ENCODE measurements around the gene PCMTD2. TPM values are rescaled to one million over a fixed set of nuclear protein-coding genes. Genes with fewer than 3 reads are reported as not detected.

PCMTD2 gene
- total and polyA plus RNA-seq, 3 experiments from 2014 or later, result 36.8 to 58.8 (median 37.4) TPM

DNA sequence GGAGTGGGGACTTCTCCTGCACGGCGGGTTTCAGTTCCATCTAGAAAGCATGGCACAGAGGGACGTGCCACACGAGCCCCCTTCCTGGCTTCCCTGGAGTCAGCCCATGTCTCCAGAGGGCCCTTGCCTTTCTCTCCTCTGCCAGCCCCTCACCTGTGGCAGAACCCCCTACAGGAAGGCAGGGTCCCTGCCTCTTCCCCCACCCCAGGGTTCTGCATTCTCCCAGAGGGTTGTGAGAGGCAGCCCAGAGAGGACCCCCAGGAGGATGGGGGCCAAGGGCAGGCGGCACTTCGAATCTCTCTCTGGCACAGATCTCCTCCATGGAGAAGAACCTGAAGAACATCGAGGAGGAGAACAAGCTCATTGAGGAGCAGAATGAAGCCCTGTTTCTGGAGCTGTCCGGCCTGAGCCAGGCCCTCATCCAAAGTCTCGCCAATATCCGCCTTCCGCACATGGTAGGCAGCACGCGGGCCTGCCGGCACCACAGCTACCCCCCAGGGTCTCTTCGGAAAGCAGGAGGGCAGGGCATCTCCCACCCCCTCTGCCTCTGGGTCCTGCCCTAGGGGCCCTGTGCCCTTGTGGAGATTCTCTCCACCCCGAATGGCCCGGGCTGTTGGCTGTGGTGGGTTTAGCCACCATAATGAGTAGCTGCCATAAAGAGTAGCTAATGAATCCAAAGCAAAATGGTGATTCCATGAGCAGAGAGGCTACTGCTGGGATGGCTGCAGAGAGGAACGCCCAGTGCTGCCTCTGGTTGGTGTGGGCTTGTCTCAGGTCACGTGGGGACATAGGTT, 15.9 kb upstream of the PCMTD2 start:
- Mint-ChIP-seq H3K27ac (no peak overlapping the region), H3K36me3 (no peaks in the 10 kb centered on the region), H3K27me3 (peaks cover 11 to 12% of the 10 kb centered on the region in 2 donors), H3K4me1 (no peaks in the 10 kb centered on the region), H3K4me3 (no peak overlapping the region), H3K9me3 (no peaks in the 10 kb centered on the region)
- Histone ChIP-seq H3K36me3 (ENCODE audit: insufficient read depth, low read length) (no peaks in the 10 kb centered on the region), H3K4me3 (ENCODE audit: low read length) (no peak overlapping the region), H3K4me1 (ENCODE audit: insufficient read depth, low read length) (no peaks in the 10 kb centered on the region), H3K27me3 (ENCODE audit: insufficient read depth, low read length, poor library complexity, severe bottlenecking) (no peaks in the 10 kb centered on the region), H3K9me3 (ENCODE audit: low read length) (no peaks in the 10 kb centered on the region), H3K27ac (ENCODE audit: low read depth, low read length) (no peak overlapping the region)
- no peak for DNase-seq
- ChIA-PET CTCF (no interaction called here), POLR2A (no interaction called here)

DNA sequence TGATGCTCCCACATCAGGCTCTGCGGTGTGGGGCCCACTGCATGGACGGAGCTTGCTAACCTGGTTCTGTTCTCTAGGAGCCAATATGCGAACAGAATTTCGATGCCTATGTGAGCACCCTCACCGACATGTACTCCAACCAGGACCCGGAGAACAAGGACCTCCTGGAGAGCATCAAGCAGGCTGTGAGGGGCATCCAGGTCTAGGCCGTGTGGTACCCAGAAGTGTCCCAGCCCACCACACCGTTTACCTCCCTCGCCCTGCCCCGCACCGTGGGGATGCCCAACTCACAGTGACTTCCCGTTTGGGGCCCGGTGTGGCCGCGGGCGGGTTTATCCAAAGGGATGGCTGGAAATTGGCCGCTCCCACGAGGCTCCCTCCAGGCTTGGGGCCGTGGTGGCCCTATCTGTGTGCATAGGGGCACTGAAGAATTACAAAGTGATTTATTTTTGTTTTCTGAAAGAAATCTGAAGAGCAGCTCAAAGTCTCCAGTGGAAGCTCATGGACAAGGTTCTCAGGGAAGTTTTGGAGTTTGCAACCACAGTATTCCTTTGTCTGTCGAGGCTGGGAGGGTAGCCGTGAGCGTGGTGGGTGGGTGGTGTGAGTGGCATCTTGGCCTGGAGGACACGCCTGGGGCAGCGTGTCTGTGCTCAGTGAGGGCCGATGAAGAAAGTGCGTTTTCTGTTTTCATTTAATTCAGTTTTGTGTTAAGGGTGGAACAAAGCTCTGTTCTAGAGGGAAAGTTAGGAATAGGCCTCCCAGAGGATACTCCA, 15.1 kb upstream of the PCMTD2 start:
- H3K4me1 Mint-ChIP-seq, result peaks cover 0 to 4% (median 0%) of the 10 kb centered on the region in 3 donors
- H3K27me3 ChIP-seq (ENCODE audit: insufficient read depth, low read length, poor library complexity, severe bottlenecking), result no peaks in the 10 kb centered on the region
- no peak overlapping the region for H3K4me3 Mint-ChIP-seq
- POLR2A ChIA-PET, result no interaction called here
- H3K36me3 Mint-ChIP-seq, result no peaks in the 10 kb centered on the region
- no peak overlapping the region for H3K27ac ChIP-seq (ENCODE audit: low read depth, low read length)
- DNase-seq, result no peak
- peaks cover 11 to 16% of the 10 kb centered on the region in 2 donors for H3K27me3 Mint-ChIP-seq
- no peaks in the 10 kb centered on the region for H3K36me3 ChIP-seq (ENCODE audit: insufficient read depth, low read length)
- no peaks in the 10 kb centered on the region for H3K9me3 ChIP-seq (ENCODE audit: low read length)
- H3K4me1 ChIP-seq (ENCODE audit: insufficient read depth, low read length), result no peaks in the 10 kb centered on the region
- H3K27ac Mint-ChIP-seq, result no peak overlapping the region
- CTCF ChIA-PET, result no interaction called here
- no peak overlapping the region for H3K4me3 ChIP-seq (ENCODE audit: low read length)
- H3K9me3 Mint-ChIP-seq, result no peaks in the 10 kb centered on the region

DNA sequence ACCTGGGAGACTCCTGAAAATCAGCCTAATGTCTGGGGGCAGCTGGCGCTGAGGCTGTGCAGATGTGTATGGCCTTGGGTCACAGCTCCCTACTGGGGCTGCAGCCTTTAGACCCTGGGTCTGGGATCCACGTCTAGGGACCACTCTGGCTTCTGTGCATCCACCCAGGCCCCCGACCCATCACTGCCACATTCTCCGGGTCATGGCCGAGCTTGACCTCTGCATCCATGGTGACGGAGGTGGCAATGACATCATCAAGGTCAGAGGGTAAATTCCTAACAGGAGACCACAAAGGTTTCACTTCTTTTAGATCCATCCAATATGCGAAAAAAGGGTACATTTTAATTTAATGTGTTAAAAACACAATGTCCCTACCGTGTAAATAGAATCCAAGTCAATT, 14.5 kb upstream of the PCMTD2 start:
- Histone ChIP-seq H3K4me3 (ENCODE audit: low read length) (no peak overlapping the region), H3K4me1 (ENCODE audit: insufficient read depth, low read length) (no peaks in the 10 kb centered on the region), H3K9me3 (ENCODE audit: low read length) (no peaks in the 10 kb centered on the region), H3K27me3 (ENCODE audit: insufficient read depth, low read length, poor library complexity, severe bottlenecking) (no peaks in the 10 kb centered on the region), H3K27ac (ENCODE audit: low read depth, low read length) (no peak overlapping the region), H3K36me3 (ENCODE audit: insufficient read depth, low read length) (no peaks in the 10 kb centered on the region)
- CTCF ChIA-PET, result no interaction called here
- no peak for DNase-seq
- Mint-ChIP-seq H3K27ac (no peak overlapping the region), H3K27me3 (peaks cover 13 to 21% of the 10 kb centered on the region in 2 donors), H3K4me1 (peaks cover 0 to 4% (median 1%) of the 10 kb centered on the region in 3 donors), H3K36me3 (no peaks in the 10 kb centered on the region), H3K4me3 (no peak overlapping the region), H3K9me3 (no peaks in the 10 kb centered on the region)
- POLR2A ChIA-PET, result no interaction called here

- H3K36me3 Mint-ChIP-seq, result no peaks in the 10 kb centered on the region
- POLR2A ChIA-PET, result no interaction called here
- DNase-seq, result no peak
Observed at GRCh38 chr20:64242003-64242796, 13.3 kb upstream of the PCMTD2 start.

DNA sequence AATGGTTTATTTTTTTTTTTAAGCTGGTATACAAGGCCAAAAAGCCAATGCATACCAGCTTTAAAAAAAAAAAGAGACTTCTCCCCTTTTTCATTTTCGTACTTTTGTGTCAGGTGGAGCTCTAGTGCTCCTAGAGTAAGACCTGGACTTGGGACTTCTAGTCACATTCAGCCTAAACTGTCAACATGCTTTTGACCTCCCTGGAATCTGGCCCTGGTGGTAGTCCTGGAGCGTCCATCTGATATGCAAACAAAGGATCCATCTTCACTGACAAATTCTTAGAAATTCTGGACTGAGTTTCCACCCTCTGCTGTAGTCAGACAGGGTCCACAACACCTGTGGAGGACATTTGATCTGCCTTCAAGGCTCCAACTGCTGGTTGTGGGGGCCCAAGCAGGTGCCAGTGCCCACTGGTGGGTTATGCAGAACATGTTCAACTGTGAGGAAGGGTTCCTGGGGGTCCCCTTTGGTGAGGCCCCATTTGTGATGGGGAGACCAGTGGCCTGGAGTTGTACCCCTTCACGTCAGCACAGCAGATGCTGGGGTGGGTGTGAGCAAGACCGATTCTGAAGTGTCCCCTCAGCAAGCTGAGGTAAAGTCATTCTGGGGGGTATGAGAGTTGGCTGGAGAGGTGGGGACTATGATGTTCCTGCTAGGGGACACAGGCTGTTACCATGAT, 12.6 kb upstream of the PCMTD2 start:
- Histone ChIP-seq H3K4me1 (ENCODE audit: insufficient read depth, low read length) (no peaks in the 10 kb centered on the region), H3K36me3 (ENCODE audit: insufficient read depth, low read length) (no peaks in the 10 kb centered on the region), H3K27ac (ENCODE audit: low read depth, low read length) (no peak overlapping the region), H3K9me3 (ENCODE audit: low read length) (no peaks in the 10 kb centered on the region), H3K4me3 (ENCODE audit: low read length) (no peak overlapping the region), H3K27me3 (ENCODE audit: insufficient read depth, low read length, poor library complexity, severe bottlenecking) (no peaks in the 10 kb centered on the region)
- Mint-ChIP-seq H3K27ac (no peak overlapping the region), H3K27me3 (peaks cover 17 to 35% of the 10 kb centered on the region in 2 donors), H3K4me1 (peaks cover 0 to 4% (median 1%) of the 10 kb centered on the region in 3 donors), H3K9me3 (no peaks in the 10 kb centered on the region), H3K4me3 (no peak overlapping the region), H3K36me3 (no peaks in the 10 kb centered on the region)
- POLR2A ChIA-PET, result no interaction called here
- CTCF ChIA-PET, result interaction anchor here (1.4 to 1.5 kb wide), 2 partner anchors 15 to 20 kb away, joined by 3 to 4 read pairs; no protein-coding TSS in a partner anchor
- DNase-seq, result no peak

More at GRCh38 chr20:64242003-64242796, 13.3 kb upstream of the PCMTD2 start:
- Histone ChIP-seq H3K27ac (ENCODE audit: low read depth, low read length) (no peak overlapping the region), H3K9me3 (ENCODE audit: low read length) (no peaks in the 10 kb centered on the region), H3K27me3 (ENCODE audit: insufficient read depth, low read length, poor library complexity, severe bottlenecking) (no peaks in the 10 kb centered on the region), H3K4me1 (ENCODE audit: insufficient read depth, low read length) (no peaks in the 10 kb centered on the region), H3K36me3 (ENCODE audit: insufficient read depth, low read length) (no peaks in the 10 kb centered on the region), H3K4me3 (ENCODE audit: low read length) (no peak overlapping the region)
- H3K4me1 Mint-ChIP-seq, result peaks cover 0 to 4% (median 1%) of the 10 kb centered on the region in 3 donors
- peaks cover 17 to 30% of the 10 kb centered on the region in 2 donors for H3K27me3 Mint-ChIP-seq
- peak overlapping the region in 1 of 8 donors; percentile 60 for H3K27ac Mint-ChIP-seq
- CTCF ChIA-PET, result interaction anchor here (1.4 to 1.5 kb wide), 2 partner anchors 16 to 21 kb away, joined by 3 to 4 read pairs; no protein-coding TSS in a partner anchor
- no peak overlapping the region for H3K4me3 Mint-ChIP-seq
- no peaks in the 10 kb centered on the region for H3K9me3 Mint-ChIP-seq

GRCh38 chr20:64244281-64244805, 11.2 kb upstream of the PCMTD2 start:
- H3K27me3 ChIP-seq (ENCODE audit: insufficient read depth, low read length, poor library complexity, severe bottlenecking), result no peaks in the 10 kb centered on the region
- H3K27me3 Mint-ChIP-seq, result peaks cover 17 to 36% of the 10 kb centered on the region in 2 donors
- ChIA-PET POLR2A (no interaction called here), CTCF (interaction anchor here (1.5 kb wide), 1 partner anchor 19 kb away, joined by 3 read pairs; no protein-coding TSS in a partner anchor)
- no peaks in the 10 kb centered on the region for H3K36me3 ChIP-seq (ENCODE audit: insufficient read depth, low read length)
- H3K9me3 Mint-ChIP-seq, result no peaks in the 10 kb centered on the region
- H3K4me3 Mint-ChIP-seq, result no peak overlapping the region
- H3K4me1 ChIP-seq (ENCODE audit: insufficient read depth, low read length), result no peaks in the 10 kb centered on the region
- H3K27ac ChIP-seq (ENCODE audit: low read depth, low read length), result no peak overlapping the region
- H3K27ac Mint-ChIP-seq, result peak overlapping the region in 2 of 8 donors; percentile 11 to 31
- no peaks in the 10 kb centered on the region for H3K36me3 Mint-ChIP-seq
- H3K4me1 Mint-ChIP-seq, result peaks cover 0 to 4% (median 1%) of the 10 kb centered on the region in 3 donors
- no peak overlapping the region for H3K4me3 ChIP-seq (ENCODE audit: low read length)
- H3K9me3 ChIP-seq (ENCODE audit: low read length), result no peaks in the 10 kb centered on the region
- no peak for DNase-seq

- H3K4me1 Mint-ChIP-seq, result peaks cover 0 to 4% (median 1%) of the 10 kb centered on the region in 3 donors
- peaks cover 17 to 36% of the 10 kb centered on the region in 2 donors for H3K27me3 Mint-ChIP-seq
- Histone ChIP-seq H3K4me3 (ENCODE audit: low read length) (no peak overlapping the region), H3K9me3 (ENCODE audit: low read length) (no peaks in the 10 kb centered on the region), H3K4me1 (ENCODE audit: insufficient read depth, low read length) (no peaks in the 10 kb centered on the region), H3K27me3 (ENCODE audit: insufficient read depth, low read length, poor library complexity, severe bottlenecking) (no peaks in the 10 kb centered on the region), H3K27ac (ENCODE audit: low read depth, low read length) (no peak overlapping the region), H3K36me3 (ENCODE audit: insufficient read depth, low read length) (no peaks in the 10 kb centered on the region)
- H3K9me3 Mint-ChIP-seq, result no peaks in the 10 kb centered on the region
- H3K36me3 Mint-ChIP-seq, result no peaks in the 10 kb centered on the region
- DNase-seq, result peak in 1 of 5 donors; percentile 26
- H3K27ac Mint-ChIP-seq, result peak overlapping the region in 1 of 8 donors; percentile 38
- no peak overlapping the region for H3K4me3 Mint-ChIP-seq
- ChIA-PET POLR2A (interaction anchor here (0.6 kb wide), 1 partner anchor 30 kb away, joined by 3 read pairs; no protein-coding TSS in a partner anchor), CTCF (no interaction called here)
Observed at GRCh38 chr20:64244870-64245603, 10.5 kb upstream of the PCMTD2 start.
